Measurements from ENCODE around the gene AIDA.
"Not testable (repeated sequence)": the region's sequence is repeated elsewhere in the genome, so short reads cannot be mapped to it uniquely, and the experiment has no call there.

AIDA gene

DNA sequence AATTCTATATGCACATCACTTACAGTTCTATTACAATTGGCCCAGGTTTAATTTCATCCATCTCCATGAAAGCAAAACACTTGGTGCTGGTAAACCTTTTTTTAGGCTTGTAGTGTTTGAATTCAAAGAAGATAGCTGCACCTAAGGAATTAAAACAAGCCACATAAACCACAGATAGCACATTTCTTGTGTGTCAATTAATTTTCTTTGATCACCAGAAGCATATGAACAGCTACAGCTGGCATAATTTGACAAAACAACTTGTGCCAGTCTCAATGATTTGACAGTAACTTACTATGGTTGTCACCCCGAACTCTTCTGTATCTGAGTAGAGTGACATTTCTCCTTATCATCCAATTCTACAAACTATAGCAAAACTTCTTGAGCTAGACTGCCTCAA lies 42.2 kb downstream of the AIDA start:
- H3K27ac ChIP-seq (ENCODE audit: extremely low read depth, low read depth, low read length): no peak overlapping the region
- no peak overlapping the region for H3K4me3 ChIP-seq (ENCODE audit: low read depth, low read length)
- ChIA-PET CTCF (no interaction called here), POLR2A (no interaction called here)
- H3K4me1 ChIP-seq (ENCODE audit: control insufficient read depth, insufficient read depth, low read length): no peaks in the 10 kb centered on the region
- no peaks in the 10 kb centered on the region for H3K9me3 ChIP-seq (ENCODE audit: control insufficient read depth, insufficient read depth, low read depth, low read length)
- H3K36me3 ChIP-seq (ENCODE audit: control insufficient read depth in 2 of 2, insufficient read depth in 1 of 2, low read length in 2 of 2): peaks cover 19 to 61% of the 10 kb centered on the region in 2 experiments
- no peak for TF ChIP-seq ZFP69B (tag by site-specific recombination; IDR thresholded peaks at IDR 0.05)
- no peak for TF ChIP-seq ZNF560 (tag by site-specific recombination; IDR thresholded peaks at IDR 0.05; ENCODE audit: borderline replicate concordance)
- TF ChIP-seq KLF8 (tag by site-specific recombination; IDR thresholded peaks at IDR 0.05): no peak
- no peak for TF ChIP-seq ZBTB20 (tag by site-specific recombination; IDR thresholded peaks at IDR 0.05)
- TF ChIP-seq, protein P1, sequence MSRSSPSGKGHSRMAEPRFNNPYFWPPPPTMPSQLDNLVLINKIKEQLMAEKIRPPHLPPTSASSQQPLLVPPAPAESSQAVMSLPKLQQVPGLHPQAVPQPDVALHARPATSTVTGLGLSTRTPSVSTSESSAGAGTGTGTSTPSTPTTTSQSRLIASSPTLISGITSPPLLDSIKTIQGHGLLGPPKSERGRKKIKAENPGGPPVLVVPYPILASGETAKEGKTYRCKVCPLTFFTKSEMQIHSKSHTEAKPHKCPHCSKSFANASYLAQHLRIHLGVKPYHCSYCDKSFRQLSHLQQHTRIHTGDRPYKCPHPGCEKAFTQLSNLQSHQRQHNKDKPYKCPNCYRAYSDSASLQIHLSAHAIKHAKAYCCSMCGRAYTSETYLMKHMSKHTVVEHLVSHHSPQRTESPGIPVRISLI (tag by site-specific recombination; IDR thresholded peaks at IDR 0.05): no peak
- TF ChIP-seq, protein P2, sequence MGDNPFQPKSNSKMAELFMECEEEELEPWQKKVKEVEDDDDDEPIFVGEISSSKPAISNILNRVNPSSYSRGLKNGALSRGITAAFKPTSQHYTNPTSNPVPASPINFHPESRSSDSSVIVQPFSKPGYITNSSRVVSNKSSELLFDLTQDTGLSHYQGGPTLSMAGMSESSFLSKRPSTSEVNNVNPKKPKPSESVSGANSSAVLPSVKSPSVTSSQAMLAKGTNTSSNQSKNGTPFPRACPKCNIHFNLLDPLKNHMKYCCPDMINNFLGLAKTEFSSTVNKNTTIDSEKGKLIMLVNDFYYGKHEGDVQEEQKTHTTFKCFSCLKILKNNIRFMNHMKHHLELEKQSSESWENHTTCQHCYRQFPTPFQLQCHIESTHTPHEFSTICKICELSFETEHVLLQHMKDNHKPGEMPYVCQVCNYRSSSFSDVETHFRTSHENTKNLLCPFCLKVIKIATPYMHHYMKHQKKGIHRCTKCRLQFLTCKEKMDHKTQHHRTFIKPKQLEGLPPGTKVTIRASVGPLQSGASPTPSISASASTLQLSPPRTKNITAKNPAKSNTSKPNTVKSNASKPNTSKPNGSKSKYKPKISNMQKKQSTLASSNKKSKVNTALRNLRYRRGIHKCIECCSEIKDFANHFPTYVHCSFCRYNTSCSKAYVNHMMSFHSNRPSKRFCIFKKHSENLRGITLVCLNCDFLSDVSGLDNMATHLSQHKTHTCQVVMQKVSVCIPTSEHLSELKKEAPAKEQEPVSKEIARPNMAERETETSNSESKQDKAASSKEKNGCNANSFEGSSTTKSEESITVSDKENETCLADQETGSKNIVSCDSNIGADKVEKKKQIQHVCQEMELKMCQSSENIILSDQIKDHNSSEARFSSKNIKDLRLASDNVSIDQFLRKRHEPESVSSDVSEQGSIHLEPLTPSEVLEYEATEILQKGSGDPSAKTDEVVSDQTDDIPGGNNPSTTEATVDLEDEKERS (tag by site-specific recombination; IDR thresholded peaks at IDR 0.05): no peak
- TF ChIP-seq ZNF24 (tag by site-specific recombination; IDR thresholded peaks at IDR 0.05): no peak
- no peak for TF ChIP-seq ZIC2 (tag by site-specific recombination; IDR thresholded peaks at IDR 0.05)
- TF ChIP-seq, protein P3, sequence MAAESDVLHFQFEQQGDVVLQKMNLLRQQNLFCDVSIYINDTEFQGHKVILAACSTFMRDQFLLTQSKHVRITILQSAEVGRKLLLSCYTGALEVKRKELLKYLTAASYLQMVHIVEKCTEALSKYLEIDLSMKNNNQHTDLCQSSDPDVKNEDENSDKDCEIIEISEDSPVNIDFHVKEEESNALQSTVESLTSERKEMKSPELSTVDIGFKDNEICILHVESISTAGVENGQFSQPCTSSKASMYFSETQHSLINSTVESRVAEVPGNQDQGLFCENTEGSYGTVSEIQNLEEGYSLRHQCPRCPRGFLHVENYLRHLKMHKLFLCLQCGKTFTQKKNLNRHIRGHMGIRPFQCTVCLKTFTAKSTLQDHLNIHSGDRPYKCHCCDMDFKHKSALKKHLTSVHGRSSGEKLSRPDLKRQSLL (tag by site-specific recombination; IDR thresholded peaks at IDR 0.05): no peak
- TF ChIP-seq ZNF169 (tag by site-specific recombination; IDR thresholded peaks at IDR 0.05): no peak
- TF ChIP-seq, protein P4, sequence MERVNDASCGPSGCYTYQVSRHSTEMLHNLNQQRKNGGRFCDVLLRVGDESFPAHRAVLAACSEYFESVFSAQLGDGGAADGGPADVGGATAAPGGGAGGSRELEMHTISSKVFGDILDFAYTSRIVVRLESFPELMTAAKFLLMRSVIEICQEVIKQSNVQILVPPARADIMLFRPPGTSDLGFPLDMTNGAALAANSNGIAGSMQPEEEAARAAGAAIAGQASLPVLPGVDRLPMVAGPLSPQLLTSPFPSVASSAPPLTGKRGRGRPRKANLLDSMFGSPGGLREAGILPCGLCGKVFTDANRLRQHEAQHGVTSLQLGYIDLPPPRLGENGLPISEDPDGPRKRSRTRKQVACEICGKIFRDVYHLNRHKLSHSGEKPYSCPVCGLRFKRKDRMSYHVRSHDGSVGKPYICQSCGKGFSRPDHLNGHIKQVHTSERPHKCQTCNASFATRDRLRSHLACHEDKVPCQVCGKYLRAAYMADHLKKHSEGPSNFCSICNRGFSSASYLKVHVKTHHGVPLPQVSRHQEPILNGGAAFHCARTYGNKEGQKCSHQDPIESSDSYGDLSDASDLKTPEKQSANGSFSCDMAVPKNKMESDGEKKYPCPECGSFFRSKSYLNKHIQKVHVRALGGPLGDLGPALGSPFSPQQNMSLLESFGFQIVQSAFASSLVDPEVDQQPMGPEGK (tag by site-specific recombination; IDR thresholded peaks at IDR 0.05): no peak
- TF ChIP-seq ZNF37A (tag by site-specific recombination; IDR thresholded peaks at IDR 0.05): no peak
- TF ChIP-seq, protein P5, sequence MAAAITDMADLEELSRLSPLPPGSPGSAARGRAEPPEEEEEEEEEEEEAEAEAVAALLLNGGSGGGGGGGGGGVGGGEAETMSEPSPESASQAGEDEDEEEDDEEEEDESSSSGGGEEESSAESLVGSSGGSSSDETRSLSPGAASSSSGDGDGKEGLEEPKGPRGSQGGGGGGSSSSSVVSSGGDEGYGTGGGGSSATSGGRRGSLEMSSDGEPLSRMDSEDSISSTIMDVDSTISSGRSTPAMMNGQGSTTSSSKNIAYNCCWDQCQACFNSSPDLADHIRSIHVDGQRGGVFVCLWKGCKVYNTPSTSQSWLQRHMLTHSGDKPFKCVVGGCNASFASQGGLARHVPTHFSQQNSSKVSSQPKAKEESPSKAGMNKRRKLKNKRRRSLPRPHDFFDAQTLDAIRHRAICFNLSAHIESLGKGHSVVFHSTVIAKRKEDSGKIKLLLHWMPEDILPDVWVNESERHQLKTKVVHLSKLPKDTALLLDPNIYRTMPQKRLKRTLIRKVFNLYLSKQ (tag by site-specific recombination; IDR thresholded peaks at IDR 0.05; ENCODE audit: borderline replicate concordance): no peak
- TF ChIP-seq ZNF747 (tag by site-specific recombination; IDR thresholded peaks at IDR 0.05): no peak
- no peak for TF ChIP-seq ZNF324 (tag by site-specific recombination; IDR thresholded peaks at IDR 0.05)
- no peak for TF ChIP-seq ZNF610 (tag by site-specific recombination; IDR thresholded peaks at IDR 0.05; ENCODE audit: borderline replicate concordance)
- TF ChIP-seq TCF7L2 (IDR thresholded peaks at IDR 0.05; ENCODE audit: borderline replicate concordance, low read depth, low read length): no peak
- no peak for TF ChIP-seq ZNF658 (tag by site-specific recombination; IDR thresholded peaks at IDR 0.05)
- no peak for TF ChIP-seq ZNF792 (tag by site-specific recombination; IDR thresholded peaks at IDR 0.05)
- no peak for TF ChIP-seq MYNN (tag by site-specific recombination; IDR thresholded peaks at IDR 0.05; ENCODE audit: borderline replicate concordance)

DNA sequence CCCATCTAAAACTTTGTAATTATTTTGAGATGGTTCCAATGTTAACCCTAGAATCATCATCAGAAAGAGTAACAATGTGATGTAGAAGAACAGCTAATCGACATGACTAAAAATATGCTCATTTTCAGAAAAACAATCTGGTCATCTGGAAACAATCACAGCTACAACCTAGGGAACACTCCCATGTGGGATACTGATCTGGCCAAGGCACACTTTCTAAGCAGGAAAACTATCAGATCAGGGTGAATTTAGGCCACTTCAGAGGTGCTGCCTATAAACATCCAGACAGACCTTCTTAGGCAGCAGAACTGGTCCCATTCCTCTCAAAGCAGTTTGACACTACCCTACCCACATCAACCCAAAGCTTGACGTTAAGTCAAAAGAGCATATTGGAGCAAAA lies 43.2 kb downstream of the AIDA start:
- H3K36me3 ChIP-seq (ENCODE audit: control insufficient read depth in 2 of 2, insufficient read depth in 1 of 2, low read length in 2 of 2): peaks cover 29 to 66% of the 10 kb centered on the region in 2 experiments
- POLR2A ChIA-PET; H3K9me3 ChIP-seq (ENCODE audit: control insufficient read depth, insufficient read depth, low read depth, low read length); H3K4me3 ChIP-seq (ENCODE audit: low read depth, low read length); CTCF ChIA-PET; H3K4me1 ChIP-seq (ENCODE audit: control insufficient read depth, insufficient read depth, low read length); H3K27ac ChIP-seq (ENCODE audit: extremely low read depth, low read depth, low read length): not testable (repeated sequence)

DNA sequence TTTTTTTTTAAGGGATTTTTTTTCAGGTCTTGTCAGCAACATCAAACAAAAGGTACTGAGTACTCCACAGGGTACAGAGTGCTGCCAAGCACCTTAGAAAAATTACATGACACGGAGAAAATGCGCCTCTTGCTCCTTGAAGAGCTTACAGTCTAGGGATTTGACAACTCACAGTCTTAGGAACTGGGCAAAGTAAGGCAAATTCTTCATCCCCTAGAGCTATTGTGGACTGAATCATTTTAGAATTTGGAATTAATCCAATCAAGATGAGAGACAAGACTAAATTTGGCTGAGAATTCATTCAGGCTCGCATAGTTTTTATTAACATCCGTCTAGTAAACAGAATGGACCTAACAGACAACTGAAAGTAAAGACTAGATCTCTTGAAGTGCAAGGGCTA lies 44.1 kb downstream of the AIDA start:
- H3K4me1 ChIP-seq (ENCODE audit: control insufficient read depth, insufficient read depth, low read length); CTCF ChIA-PET; POLR2A ChIA-PET; H3K4me3 ChIP-seq (ENCODE audit: low read depth, low read length); H3K9me3 ChIP-seq (ENCODE audit: control insufficient read depth, insufficient read depth, low read depth, low read length); H3K27ac ChIP-seq (ENCODE audit: extremely low read depth, low read depth, low read length): not testable (repeated sequence)
- peaks cover 35 to 72% of the 10 kb centered on the region in 2 experiments for H3K36me3 ChIP-seq (ENCODE audit: control insufficient read depth in 2 of 2, insufficient read depth in 1 of 2, low read length in 2 of 2)
